Measurements from ENCODE around the gene PRTG. TPM values are rescaled to one million over a fixed set of nuclear protein-coding genes. Genes with fewer than 3 reads are reported as not detected.

PRTG gene
- total RNA-seq, 6 experiments from 2014 or later = 0.21 to 2.1 (median 1.3) TPM

DNA sequence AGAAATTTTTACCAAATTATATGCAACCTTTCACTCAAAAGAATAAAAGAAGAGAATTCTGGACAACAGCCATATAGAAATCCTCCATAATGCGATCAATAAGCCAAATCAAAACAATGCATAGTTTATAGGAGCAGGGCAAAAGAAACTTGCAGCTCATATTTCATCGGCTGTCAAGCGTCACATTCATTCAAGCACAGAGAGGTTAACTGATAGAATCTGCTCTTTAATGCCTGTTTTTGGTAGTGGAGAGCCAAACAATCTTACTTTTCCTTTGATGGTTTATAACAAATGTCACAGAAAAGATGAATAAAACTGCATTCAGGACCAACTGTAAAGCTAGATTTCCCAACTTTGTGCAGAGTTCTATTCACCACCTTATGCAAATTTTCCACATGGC, 35.4 kb downstream of the PRTG start:
- Mint-ChIP-seq H3K4me3 (no peak overlapping the region), H3K4me1 (ENCODE audit: low read depth) (peaks cover 8% of the 10 kb centered on the region; the same call in 1 of the 2 replicates), H3K9me3 (no peaks in the 10 kb centered on the region), H3K27me3 (ENCODE audit: insufficient read depth) (peaks cover 2% of the 10 kb centered on the region; the same call in 1 of the 2 replicates), H3K27ac (no peak overlapping the region), H3K36me3 (ENCODE audit: low read depth) (no peaks in the 10 kb centered on the region)
- no peak for TF ChIP-seq CTCF (IDR thresholded peaks at IDR 0.05)
- DNase-seq = no peak

GRCh38 chr15:55703873-55704301, 39.1 kb downstream of the PRTG start:
- Mint-ChIP-seq H3K27me3 (ENCODE audit: insufficient read depth) (no peaks in the 10 kb centered on the region), H3K4me1 (ENCODE audit: low read depth) (peaks cover 8% of the 10 kb centered on the region; the same call in 1 of the 2 replicates), H3K4me3 (no peak overlapping the region), H3K9me3 (no peaks in the 10 kb centered on the region), H3K36me3 (ENCODE audit: low read depth) (no peaks in the 10 kb centered on the region), H3K27ac (no peak overlapping the region)
- no peak for TF ChIP-seq CTCF (IDR thresholded peaks at IDR 0.05)
- DNase-seq = no peak

DNA sequence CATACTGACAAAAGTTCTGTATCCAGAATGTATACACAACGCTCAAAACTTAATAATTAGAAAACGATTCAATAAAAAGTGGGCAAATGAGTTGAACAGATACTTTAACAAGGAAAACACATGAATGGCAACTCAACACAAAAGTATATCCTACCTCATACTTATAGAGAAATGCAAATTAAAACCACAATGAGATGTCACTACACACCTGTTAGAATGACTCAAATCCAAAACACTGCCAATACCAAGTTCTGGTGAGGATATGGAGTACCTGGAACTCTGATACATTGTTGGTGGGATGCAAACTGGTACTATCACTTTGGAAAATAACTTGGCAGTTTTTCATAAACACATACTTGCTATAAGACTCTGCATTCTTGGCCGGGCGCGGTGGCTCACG, 42.1 kb downstream of the PRTG start:
- no peak for DNase-seq
- Mint-ChIP-seq H3K4me1 (ENCODE audit: low read depth) (peaks cover 8% of the 10 kb centered on the region; the same call in 1 of the 2 replicates), H3K36me3 (ENCODE audit: low read depth) (no peaks in the 10 kb centered on the region), H3K4me3 (no peak overlapping the region), H3K9me3 (no peaks in the 10 kb centered on the region), H3K27me3 (ENCODE audit: insufficient read depth) (peaks cover 2% of the 10 kb centered on the region), H3K27ac (no peak overlapping the region)
- TF ChIP-seq CTCF (IDR thresholded peaks at IDR 0.05) = no peak

DNA sequence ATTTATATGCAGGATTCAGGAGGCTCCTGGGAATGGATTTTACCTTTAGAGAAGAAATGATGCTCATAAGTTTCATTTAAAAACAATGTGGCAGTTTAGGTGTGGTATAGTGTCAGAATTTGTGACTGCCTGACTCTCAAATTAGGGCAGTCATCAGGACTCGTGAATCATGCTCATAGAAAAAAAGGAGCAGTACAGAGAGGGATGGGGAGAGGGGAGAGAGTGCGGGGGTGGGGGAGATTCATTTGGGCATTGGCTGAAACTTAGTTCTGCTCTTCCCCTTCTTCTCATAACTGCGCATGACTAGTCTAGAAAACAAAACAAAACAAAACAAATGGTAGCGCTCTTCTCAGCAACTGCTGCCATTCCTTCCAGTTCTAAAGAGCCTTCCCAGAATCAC, 44.3 kb downstream of the PRTG start:
- no peak overlapping the region for H3K27ac Mint-ChIP-seq
- H3K27me3 Mint-ChIP-seq (ENCODE audit: insufficient read depth) = peaks cover 2% of the 10 kb centered on the region
- DNase-seq = no peak
- H3K4me3 Mint-ChIP-seq = no peak overlapping the region
- no peaks in the 10 kb centered on the region for H3K9me3 Mint-ChIP-seq
- H3K4me1 Mint-ChIP-seq (ENCODE audit: low read depth) = peaks cover 10% of the 10 kb centered on the region; the same call in 1 of the 2 replicates
- TF ChIP-seq CTCF (IDR thresholded peaks at IDR 0.05) = no peak
- H3K36me3 Mint-ChIP-seq (ENCODE audit: low read depth) = no peaks in the 10 kb centered on the region

DNA sequence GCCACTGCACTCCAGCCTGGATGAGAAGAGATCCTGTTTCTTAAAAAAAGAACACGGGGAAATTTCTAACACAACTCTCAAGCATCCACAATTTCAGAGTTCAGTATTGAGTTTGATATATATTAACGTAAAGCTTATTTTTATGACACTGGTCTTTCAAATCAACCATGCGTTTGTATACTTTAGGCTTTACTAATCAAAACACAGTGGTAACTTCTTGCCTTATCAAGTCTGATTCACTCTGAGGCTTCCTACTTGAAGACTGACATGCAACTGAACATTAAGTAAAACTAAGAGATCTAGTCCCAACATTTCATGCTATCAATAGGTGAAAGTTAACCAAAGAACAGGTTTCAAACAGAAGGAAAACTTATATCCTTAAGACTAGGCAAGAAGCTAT, 46.7 kb downstream of the PRTG start:
- no peak overlapping the region for H3K27ac Mint-ChIP-seq
- H3K4me1 Mint-ChIP-seq (ENCODE audit: low read depth) = peaks cover 11% of the 10 kb centered on the region; the same call in 1 of the 2 replicates
- peaks cover 2% of the 10 kb centered on the region for H3K27me3 Mint-ChIP-seq (ENCODE audit: insufficient read depth)
- TF ChIP-seq CTCF (IDR thresholded peaks at IDR 0.05) = no peak
- H3K36me3 Mint-ChIP-seq (ENCODE audit: low read depth) = no peaks in the 10 kb centered on the region
- no peak for DNase-seq
- H3K9me3 Mint-ChIP-seq = no peaks in the 10 kb centered on the region
- H3K4me3 Mint-ChIP-seq = no peak overlapping the region

DNA sequence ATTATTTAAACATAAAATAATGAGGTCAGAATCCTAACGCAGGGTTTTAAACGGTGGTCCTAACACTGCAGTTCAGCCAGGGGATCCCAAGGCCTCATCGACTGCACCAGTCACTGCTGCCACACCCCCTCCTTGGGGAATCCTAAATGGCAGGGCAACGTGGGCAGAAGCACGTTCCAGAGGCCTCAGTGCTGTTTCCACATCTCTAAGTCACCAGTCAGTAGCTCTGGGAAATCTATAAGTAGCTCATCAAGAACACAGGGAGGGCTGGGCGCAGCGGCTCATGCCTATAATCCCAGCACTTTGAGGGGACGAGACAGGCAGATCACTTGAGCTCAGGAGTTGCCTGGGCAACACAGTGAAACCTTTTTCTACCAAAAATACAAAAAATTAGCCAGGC, 47.5 kb downstream of the PRTG start:
- Mint-ChIP-seq H3K27me3 (ENCODE audit: insufficient read depth) (peaks cover 2% of the 10 kb centered on the region), H3K36me3 (ENCODE audit: low read depth) (no peaks in the 10 kb centered on the region), H3K27ac (no peak overlapping the region), H3K9me3 (no peaks in the 10 kb centered on the region), H3K4me3 (no peak overlapping the region), H3K4me1 (ENCODE audit: low read depth) (peaks cover 11% of the 10 kb centered on the region; the same call in 1 of the 2 replicates)
- no peak for DNase-seq
- no peak for TF ChIP-seq CTCF (IDR thresholded peaks at IDR 0.05)
